Gastrocnemius medialis (tissue), 4 donors: ENCODE data around the gene HNRNPUL1. TPM values are rescaled to one million over a fixed set of nuclear protein-coding genes. Genes with fewer than 3 reads are reported as not detected.
A peak's percentile ranks its signal among the peaks of the same experiment; 100 is the strongest.

Source experiments
- ATAC-seq, 2 donors: fragments of 150-250 bp; one replicate each; pipeline ENCODE4 v1.9.1; 2016
- DNase-seq, 2 donors: peaks; one replicate each; pipeline ENCODE4 v3.0.0-alpha.2; 2019
- H3K27ac ChIP-seq, 4 donors: fragments of 200-600 bp; sonication (generic); 1 replicate in 1 of 4; 2 replicates in 3 of 4; pipeline ENCODE4 v1.5.1; 2016 to 2018; ENCODE audit warnings: mild to moderate bottlenecking in 2 of 4, moderate library complexity in 1 of 4
- H3K27me3 ChIP-seq, 3 donors: fragments of 200-600 bp; sonication (generic) in 2 of 3; 1 replicate in 1 of 3; 2 replicates in 2 of 3; pipeline versions ENCODE4 v1.5.1 to v1.6.0; 2016 to 2019; ENCODE audit warnings: mild to moderate bottlenecking in 1 of 3, moderate library complexity in 1 of 3
- H3K36me3 ChIP-seq, 2 donors: fragments of 200-600 bp; sonication (generic) in 1 of 2; one replicate each; pipeline ENCODE4 v1.5.1; 2017 to 2018
- H3K4me1 ChIP-seq, 2 donors: fragments of 200-600 bp; sonication (generic) in 1 of 2; one replicate each; pipeline ENCODE4 v1.5.1; 2016 to 2017; ENCODE audit warnings: mild to moderate bottlenecking in 2 of 2
- H3K4me3 ChIP-seq, 4 donors: fragments of 200-600 bp; sonication (generic) in 3 of 4; 1 replicate in 1 of 4; 2 replicates in 3 of 4; pipeline ENCODE4 v1.5.1; 2016 to 2019; ENCODE audit warnings: mild to moderate bottlenecking in 2 of 4
- H3K9me3 ChIP-seq, 3 donors: fragments of 200-600 bp; sonication (generic) in 2 of 3; 1 replicate in 1 of 3; 2 replicates in 2 of 3; pipeline ENCODE4 v1.5.1; 2016 to 2019
- CTCF ChIP-seq, 5 experiments: fragments of 450-650 bp in 3 of 5; fragments of 200-600 bp in 2 of 5; sonication (generic) in 2 of 5; IDR thresholded peaks in 4 of 5; conservative IDR thresholded peaks in 1 of 5; 1 replicate in 4 of 5; 2 replicates in 1 of 5; pipeline ENCODE4 v1.5.1; 2016 to 2019; ENCODE audit warnings: antibody characterized with exemption in 5 of 5, mild to moderate bottlenecking in 3 of 5, moderate library complexity in 3 of 5
- POLR2A ChIP-seq, 2 donors: fragments of 450-650 bp; IDR thresholded peaks; one replicate each; pipeline ENCODE4 v1.6.1; 2017; ENCODE audit warnings: antibody characterized with exemption in 2 of 2, mild to moderate bottlenecking in 2 of 2, moderate library complexity in 2 of 2
- in situ Hi-C, 4 donors: fragments of 200-750 bp; cut with MboI; loops; one replicate each; pipeline versions ENCODE4 v1.15.0 to v1.8.0; 2017; ENCODE audit warnings: low sequenced_read_pairs in 4 of 4
- intact Hi-C: fragments of 100-400 bp; cut with DNase I; formaldehyde crosslinking; loops from one replicate; pipeline ENCODE4 v1.15.1; 2023; ENCODE audit warnings: low total_unique reads
- total RNA-seq, 4 donors: library from RNA; depleted of rRNA; stranded (reverse); fragments of >200 nt; gene quantifications; one replicate each; pipeline versions ENCODE4 v1.1.0 to v1.2.3, GENCODE V29; 2016

HNRNPUL1 gene
- total RNA-seq, 4 donors from 2014 or later: 49.5 to 101 (median 92.4) TPM

GRCh38 chr19:41302624-41303351 is 38.6 kb downstream of the HNRNPUL1 start:
- DNase-seq: no peak
- ATAC-seq: no peak
- TF ChIP-seq CTCF (IDR thresholded peaks at IDR 0.05 in 4 of 5, conservative IDR thresholded peaks at IDR 0.05 in 1 of 5) (no peak), POLR2A (IDR thresholded peaks at IDR 0.05) (no peak)
- no peak overlapping the region for H3K4me3 ChIP-seq
- no peaks in the 10 kb centered on the region for H3K27me3 ChIP-seq
- H3K27ac ChIP-seq: peak overlapping the region in 2 of 4 donors; percentile 5 to 45
- no peaks in the 10 kb centered on the region for H3K9me3 ChIP-seq
- peaks cover 31 to 43% of the 10 kb centered on the region in 2 donors for H3K4me1 ChIP-seq
- peaks cover 0 to 60% of the 10 kb centered on the region in 2 donors for H3K36me3 ChIP-seq
- intact Hi-C loops: no loop called here
- in situ Hi-C loops: no loop called here

- intact Hi-C loops (no loop called here), in situ Hi-C loops (no loop called here)
- DNase-seq (no peak), ATAC-seq (no peak)
- H3K4me1 ChIP-seq: peaks cover 30 to 43% of the 10 kb centered on the region in 2 donors
- peak overlapping the region in 2 of 4 donors; percentile 4 to 26 for H3K27ac ChIP-seq
- no peaks in the 10 kb centered on the region for H3K27me3 ChIP-seq
- no peak for TF ChIP-seq CTCF (IDR thresholded peaks at IDR 0.05 in 4 of 5, conservative IDR thresholded peaks at IDR 0.05 in 1 of 5)
- H3K9me3 ChIP-seq: no peaks in the 10 kb centered on the region
- H3K4me3 ChIP-seq: no peak overlapping the region
- H3K36me3 ChIP-seq: peaks cover 0 to 60% of the 10 kb centered on the region in 2 donors
These were observed 39.8 kb downstream of the HNRNPUL1 start for GRCh38 chr19:41303954-41304353.

- Histone ChIP-seq H3K27ac (peak overlapping the region in 2 of 4 donors; percentile 18 to 26), H3K4me3 (no peak overlapping the region), H3K4me1 (peaks cover 26 to 39% of the 10 kb centered on the region in 2 donors)
These were observed 40.7 kb downstream of the HNRNPUL1 start for GRCh38 chr19:41304706-41305483.

More at GRCh38 chr19:41304706-41305483, 40.7 kb downstream of the HNRNPUL1 start:
- Histone ChIP-seq H3K9me3 (no peaks in the 10 kb centered on the region), H3K36me3 (peaks cover 0 to 60% of the 10 kb centered on the region in 2 donors), H3K27me3 (no peaks in the 10 kb centered on the region)
- intact Hi-C loops (no loop called here), in situ Hi-C loops (no loop called here)
- DNase-seq (no peak), ATAC-seq (no peak)
- no peak for TF ChIP-seq CTCF (IDR thresholded peaks at IDR 0.05 in 4 of 5, conservative IDR thresholded peaks at IDR 0.05 in 1 of 5)
